H1 (cell line): Measurements from ENCODE around the gene SLX1A. TPM values are rescaled to one million over a fixed set of nuclear protein-coding genes. Genes with fewer than 3 reads are reported as not detected.
A peak's percentile ranks its signal among the peaks of the same experiment; 100 is the strongest.
"Not testable (repeated sequence)": the region's sequence is repeated elsewhere in the genome, so short reads cannot be mapped to it uniquely, and the experiment has no call there.

Experiments
- CTCF ChIA-PET: fragments of 300-600 bp; sonication (Branson Sonifier 250); formaldehyde crosslinking; loops from one replicate; lab custom pipeline; 2021; ENCODE audit not compliant: partially characterized antibody; lab: Charles Lee
- POLR2A ChIA-PET: fragments of 300-600 bp; sonication (Branson Sonifier 250); formaldehyde crosslinking; loops from one replicate; lab custom pipeline; 2021; ENCODE audit warnings: inconsistent platforms; ENCODE audit not compliant: partially characterized antibody; lab: Charles Lee
- DNase-seq, 2 experiments: peaks; one replicate each; pipeline versions ENCODE4 v3.0.0 to v3.0.0-alpha.2; 2010 to 2022; ENCODE audit warnings: low spot score in 2 of 2, low read depth in 1 of 2, mixed read lengths in 1 of 2
- FAIRE-seq: peaks from 2 replicates; lab custom pipeline; 2011; peaks lifted over from hg19 to GRCh38; lab: Jason Lieb, UNC
- H2AFZ ChIP-seq: 2 replicates; pipeline ENCODE4 v1.8.1; 2012; ENCODE audit warnings: low read length, inconsistent platforms
- H2AK5ac ChIP-seq: 2 replicates; pipeline ENCODE4 v1.6.1; 2013; ENCODE audit warnings: low read depth, low read length
- H2BK120ac ChIP-seq: replicated peaks from 2 replicates; pipeline ENCODE3; 2013; ENCODE audit warnings: low read depth, low read length, inconsistent platforms
- H2BK12ac ChIP-seq: 2 replicates; pipeline ENCODE4 v1.6.1; 2013; ENCODE audit warnings: low read depth, low read length
- H2BK15ac ChIP-seq: 2 replicates; pipeline ENCODE4 v1.6.1; 2013; ENCODE audit warnings: low read length
- H2BK20ac ChIP-seq: 2 replicates; pipeline ENCODE4 v1.6.1; 2013; ENCODE audit warnings: low read length
- H2BK5ac ChIP-seq: 2 replicates; pipeline ENCODE4 v1.6.1; 2013; ENCODE audit warnings: low read depth, low read length
- H3K14ac ChIP-seq: 2 replicates; pipeline ENCODE4 v1.6.1; 2013; ENCODE audit warnings: inconsistent platforms; ENCODE audit not compliant: insufficient read length
- H3K18ac ChIP-seq: 2 replicates; pipeline ENCODE4 v1.6.1; 2013; ENCODE audit warnings: low read length; ENCODE audit errors: extremely low read depth
- H3K23ac ChIP-seq: 2 replicates; pipeline ENCODE4 v1.6.1; 2013; ENCODE audit warnings: inconsistent platforms; ENCODE audit not compliant: insufficient read length
- H3K23me2 ChIP-seq: 2 replicates; pipeline ENCODE4 v1.6.1; 2013; ENCODE audit warnings: low read depth, low read length
- H3K27ac ChIP-seq: 2 replicates; pipeline ENCODE4 v1.6.1; 2011; ENCODE audit warnings: low read depth, low read length, inconsistent platforms
- H3K27me3 ChIP-seq, 4 experiments: replicated peaks in 1 of 4; 1 replicate in 1 of 4; 2 replicates in 3 of 4; pipeline versions ENCODE4 v1.6.1 to v1.8.1; 2011 to 2013; ENCODE audit warnings: low read length in 3 of 4, mild to moderate bottlenecking in 3 of 4, inconsistent platforms in 2 of 4, mixed read lengths in 2 of 4, moderate library complexity in 1 of 4; ENCODE audit not compliant: control insufficient read depth in 3 of 4, insufficient read depth in 3 of 4; ENCODE audit errors: extremely low read depth in 1 of 4
- H3K36me3 ChIP-seq, 4 experiments: 2 replicates each; pipeline versions ENCODE4 v1.6.1 to v1.8.1; 2011 to 2013; ENCODE audit warnings: mild to moderate bottlenecking in 4 of 4, low read length in 3 of 4, moderate library complexity in 2 of 4, control low read depth in 1 of 4, inconsistent platforms in 1 of 4; ENCODE audit not compliant: insufficient read depth in 4 of 4, control insufficient read depth in 2 of 4
- H3K4ac ChIP-seq: replicated peaks from 2 replicates; pipeline ENCODE3; 2013; ENCODE audit warnings: low read length, low read depth, mixed read lengths, inconsistent platforms; ENCODE audit not compliant: insufficient read length
- H3K4me1 ChIP-seq, 4 experiments: replicated peaks in 1 of 4; 1 replicate in 1 of 4; 2 replicates in 3 of 4; pipeline versions ENCODE4 v1.6.1 to v1.8.1; 2011 to 2013; ENCODE audit warnings: low read length in 3 of 4, inconsistent platforms in 2 of 4, mixed read lengths in 1 of 4; ENCODE audit not compliant: insufficient read depth in 4 of 4, control insufficient read depth in 3 of 4
- H3K4me2 ChIP-seq, 2 experiments: 2 replicates each; pipeline versions ENCODE4 v1.6.1 to v1.8.1; 2011 to 2013; ENCODE audit warnings: low read depth in 2 of 2, low read length in 2 of 2, control low read depth in 1 of 2, inconsistent platforms in 1 of 2, mild to moderate bottlenecking in 1 of 2; ENCODE audit not compliant: insufficient read depth in 1 of 2
- H3K4me3 ChIP-seq, 4 experiments: fragments of 200-600, 300-600 bp in 1 of 4; sonication (generic), shearing (Covaris generic), sonication (Bioruptor Twin) in 1 of 4; 2 replicates each; pipeline versions ENCODE4 v1.5.1 to v1.8.1; 2011 to 2016; ENCODE audit warnings: low read length in 4 of 4, low read depth in 3 of 4, control low read depth in 2 of 4, inconsistent platforms in 2 of 4, mild to moderate bottlenecking in 2 of 4, mixed read lengths in 1 of 4, moderate library complexity in 1 of 4; ENCODE audit not compliant: insufficient read depth in 2 of 4; ENCODE audit errors: extremely low read depth in 1 of 4
- H3K56ac ChIP-seq: replicated peaks from 2 replicates; pipeline ENCODE3; 2013; ENCODE audit warnings: low read depth, mild to moderate bottlenecking, mixed read lengths, low read length, inconsistent platforms; ENCODE audit not compliant: insufficient read length
- H3K79me1 ChIP-seq: 2 replicates; pipeline ENCODE4 v1.6.1; 2013; ENCODE audit warnings: low read depth, low read length, control low read depth
- H3K79me2 ChIP-seq, 2 experiments: 2 replicates each; pipeline versions ENCODE4 v1.6.1 to v1.8.1; 2012 to 2013; ENCODE audit warnings: low read length in 2 of 2, mild to moderate bottlenecking in 2 of 2, inconsistent platforms in 1 of 2; ENCODE audit not compliant: insufficient read depth in 2 of 2, control insufficient read depth in 1 of 2
- H3K9ac ChIP-seq, 4 experiments: replicated peaks in 1 of 4; 1 replicate in 1 of 4; 2 replicates in 3 of 4; pipeline versions ENCODE4 v1.6.1 to v1.8.1; 2011 to 2013; ENCODE audit warnings: low read depth in 3 of 4, low read length in 3 of 4, control low read depth in 2 of 4, mild to moderate bottlenecking in 2 of 4, moderate library complexity in 2 of 4, inconsistent platforms in 1 of 4; ENCODE audit errors: extremely low read depth in 1 of 4
- H3K9me3 ChIP-seq, 2 experiments: 2 replicates each; pipeline versions ENCODE4 v1.6.1 to v1.8.1; 2012 to 2013; ENCODE audit warnings: mild to moderate bottlenecking in 2 of 2, moderate library complexity in 2 of 2, control low read depth in 1 of 2, inconsistent platforms in 1 of 2, low read depth in 1 of 2, low read length in 1 of 2, mixed read lengths in 1 of 2; ENCODE audit not compliant: insufficient read depth in 2 of 2
- H4K20me1 ChIP-seq, 2 experiments: replicated peaks in 1 of 2; 2 replicates each; pipeline versions ENCODE3 to v1.8.1; 2011 to 2013; ENCODE audit warnings: inconsistent platforms in 2 of 2, low read length in 2 of 2, mild to moderate bottlenecking in 1 of 2; ENCODE audit not compliant: insufficient read depth in 2 of 2, control insufficient read depth in 1 of 2
- H4K5ac ChIP-seq: 2 replicates; pipeline ENCODE4 v1.6.1; 2013; ENCODE audit warnings: low read length, low read depth, mixed read lengths, inconsistent platforms; ENCODE audit not compliant: insufficient read length
- H4K8ac ChIP-seq: 2 replicates; pipeline ENCODE4 v1.8.0; 2013; ENCODE audit warnings: mild to moderate bottlenecking, moderate library complexity, low read length, inconsistent platforms; ENCODE audit not compliant: insufficient read depth; ENCODE audit errors: extremely low read depth
- H4K91ac ChIP-seq: replicated peaks from 2 replicates; pipeline ENCODE3; 2013; ENCODE audit warnings: low read length, mixed read lengths, inconsistent platforms; ENCODE audit not compliant: insufficient read length
- WGBS, 2 experiments: shearing (Covaris generic) in 1 of 2; methylation state at CpG; one replicate each; pipeline versions ENCODE4 v1.1.6 to v1.1.7; 2013 to 2015; ENCODE audit warnings: low lambda C conversion rate in 2 of 2, mixed read lengths in 2 of 2, inconsistent platforms in 1 of 2, low coverage in 1 of 2, missing lambda C conversion rate in 1 of 2; ENCODE audit not compliant: insufficient replicate concordance in 2 of 2, insufficient coverage in 1 of 2, insufficient read length in 1 of 2; ENCODE audit errors: extremely low coverage in 1 of 2, missing lambda C conversion rate in 1 of 2; 5-methylcytosine and 5-hydroxymethylcytosine counted together
- long read RNA-seq, 2 experiments: library from RNA in 1 of 2; library from capped mRNA in 1 of 2; stranded (forward); transcript quantifications; one replicate each; pipeline ENCODE4 v2.0.0, GENCODE V29; 2021; ENCODE audit warnings: inconsistent platforms in 1 of 2
- polyA minus RNA-seq, 3 experiments: library from RNA; depleted of rRNA, polyadenylated mRNA; stranded (reverse); fragments of >200 nt; gene quantifications; 1 replicate in 2 of 3; 2 replicates in 1 of 3; pipeline ENCODE4 v1.2.3, GENCODE V29; 2011
- polyA plus RNA-seq, 7 experiments: library from polyadenylated mRNA; depleted of rRNA in 3 of 7; stranded (reverse) in 5 of 7; unstranded in 2 of 7; fragments of >200 nt in 5 of 7; fragments of 200-250 nt in 2 of 7; gene quantifications; 1 replicate in 5 of 7; 2 replicates in 1 of 7; 4 replicates in 1 of 7; pipeline versions ENCODE4 v1.2.1 to v1.2.3, GENCODE V29; 2011 to 2013; ENCODE audit warnings: missing spikeins in 2 of 7, mixed read lengths in 2 of 7
- total RNA-seq: library from RNA; stranded (reverse); fragmentation: NEBNext Ultra II Directional; extraction: Animal tissue kit (Norgen Biotek cat#: 25700); gene quantifications from 2 replicates; pipeline ENCODE4 v1.2.1, GENCODE V29; 2021

Gene SLX1A
- total RNA-seq (18.2 and 36.9 TPM in 2 replicates), polyA plus RNA-seq (2011; rRNA removed) (4.7 and 7.3 TPM in 2 replicates), polyA minus RNA-seq (2011; rRNA and poly(A)+ RNA removed) (2.2 and 3.2 TPM in 2 replicates)
- polyA plus RNA-seq (2011; cell fraction: cytosol; rRNA removed), result 10.8 TPM
- 33.5 TPM for polyA plus RNA-seq (2011; cell fraction: nucleus; rRNA removed)
- 54.4 to 87.1 TPM (median 77.8 TPM) in 4 replicates for polyA plus RNA-seq (2012, experiment 1 of 2)
- 56.5 TPM for polyA plus RNA-seq (2012, experiment 2 of 2)
- polyA plus RNA-seq (2013, experiment 1 of 2), result 24.3 TPM
- polyA plus RNA-seq (2013, experiment 2 of 2), result 24.1 TPM
- 15.7 TPM for polyA minus RNA-seq (2011; cell fraction: cytosol; rRNA and poly(A)+ RNA removed)
- polyA minus RNA-seq (2011; cell fraction: nucleus; rRNA and poly(A)+ RNA removed), result 12.9 TPM
- long read RNA-seq, experiment 1, transcript SLX1A-201 (6 exons, 1,091 nt), result major isoform, 34 of 48 reads
- long read RNA-seq, experiment 1, partial matches to known transcripts, result 9 of 48 reads
- long read RNA-seq, experiment 1, other reads (novel, unspliced or antisense), result 3 of 48 reads
- long read RNA-seq, experiment 2, result 0 reads

DNA sequence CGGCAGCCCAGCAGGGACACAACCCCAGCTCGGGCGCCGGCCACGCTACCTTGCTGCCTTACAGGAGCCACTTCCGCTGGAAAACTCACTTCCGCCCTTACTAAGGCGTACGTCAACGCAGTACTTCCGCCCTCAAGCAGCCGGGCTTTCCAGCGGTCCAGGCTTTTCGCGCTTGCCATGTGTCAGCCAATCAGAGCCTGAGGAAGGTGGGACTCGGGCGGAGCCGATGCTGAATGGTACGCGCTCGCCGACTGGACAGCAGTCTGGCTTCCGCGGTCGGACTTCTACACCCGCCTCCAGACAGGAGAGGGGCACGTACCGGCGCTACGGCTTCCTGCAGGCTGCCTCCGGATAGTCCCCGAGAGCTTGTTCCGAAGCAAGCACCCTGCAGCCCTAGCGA is at the start of gene SLX1A, which contains the start of gene BOLA2B:
Gene SLX1A, plus strand, starts transcription at position 261 of the 400 bp plus-strand sequence. CDS start 210 bp downstream, outside the sequence.
Gene BOLA2B, minus strand, starts transcription at position 52 of the 400 bp plus-strand sequence. CDS start 71 bp downstream, outside the sequence.
- H2BK120ac ChIP-seq, H3K56ac ChIP-seq, POLR2A ChIA-PET, CTCF ChIA-PET, H3K23me2 ChIP-seq, H3K14ac ChIP-seq, H3K18ac ChIP-seq, H3K9ac ChIP-seq, H2BK20ac ChIP-seq, H3K27ac ChIP-seq, H3K79me1 ChIP-seq, DNase-seq, H3K23ac ChIP-seq, H3K4me1 ChIP-seq, H2AK5ac ChIP-seq, H2BK12ac ChIP-seq, H3K4ac ChIP-seq, H3K79me2 ChIP-seq, H3K36me3 ChIP-seq, H2BK15ac ChIP-seq, H3K27me3 ChIP-seq, H4K8ac ChIP-seq, H4K5ac ChIP-seq, H4K20me1 ChIP-seq, H2BK5ac ChIP-seq, H3K9me3 ChIP-seq, H4K91ac ChIP-seq, H2AFZ ChIP-seq: not testable (repeated sequence)
- Histone ChIP-seq H3K4me2 (peak within 1 kb of the TSS; percentile 44 to 55; a peak in 3 of 4 replicates), H3K4me3 (peak within 1 kb of the TSS in 3 of 4 experiments; percentile 19 to 50 (median 33); a peak in 5 of 8 replicates)
- FAIRE-seq, result peak; percentile 79
- no CpG with 5 or more reads among the region's 34 CpGs for WGBS, 2 experiments
